ENCODE measurements around the gene NFYA. TPM values are rescaled to one million over a fixed set of nuclear protein-coding genes. Genes with fewer than 3 reads are reported as not detected.
"Not testable (repeated sequence)": the region's sequence is repeated elsewhere in the genome, so short reads cannot be mapped to it uniquely, and the experiment has no call there.

NFYA gene
- total RNA-seq, 1 donor from 2014 or later = 33.2 TPM

GRCh38 chr6:41115027-41115426, 42.3 kb downstream of the NFYA start:
- not testable (repeated sequence) for DNase-seq (ENCODE audit: low spot score)

- no peak for DNase-seq (ENCODE audit: low spot score)
These were observed 46.7 kb downstream of the NFYA start for GRCh38 chr6:41119508-41119907.

- DNase-seq (ENCODE audit: low spot score) = no peak
These were observed 47.3 kb downstream of the NFYA start for GRCh38 chr6:41120058-41120457.

DNA sequence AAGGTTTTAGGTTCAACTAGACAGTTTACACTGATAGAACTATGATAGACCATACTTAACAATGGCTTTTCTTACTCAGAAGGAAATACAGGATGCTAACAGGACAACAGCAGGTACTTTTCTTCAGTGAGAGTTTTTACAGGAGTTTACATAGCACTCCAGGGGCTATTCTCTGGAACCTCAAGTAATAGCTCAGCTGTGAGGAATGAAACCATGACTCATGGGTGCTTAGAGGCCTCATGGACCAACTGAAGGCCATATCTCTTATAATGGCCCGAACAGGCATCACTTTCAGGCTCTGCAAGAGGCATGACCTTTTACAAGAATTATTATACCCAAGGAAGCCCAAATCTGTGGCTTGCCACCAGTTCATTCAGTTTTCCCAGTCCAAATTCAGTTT, 49.6 kb downstream of the NFYA start:
- DNase-seq (ENCODE audit: low spot score) = no peak

DNA sequence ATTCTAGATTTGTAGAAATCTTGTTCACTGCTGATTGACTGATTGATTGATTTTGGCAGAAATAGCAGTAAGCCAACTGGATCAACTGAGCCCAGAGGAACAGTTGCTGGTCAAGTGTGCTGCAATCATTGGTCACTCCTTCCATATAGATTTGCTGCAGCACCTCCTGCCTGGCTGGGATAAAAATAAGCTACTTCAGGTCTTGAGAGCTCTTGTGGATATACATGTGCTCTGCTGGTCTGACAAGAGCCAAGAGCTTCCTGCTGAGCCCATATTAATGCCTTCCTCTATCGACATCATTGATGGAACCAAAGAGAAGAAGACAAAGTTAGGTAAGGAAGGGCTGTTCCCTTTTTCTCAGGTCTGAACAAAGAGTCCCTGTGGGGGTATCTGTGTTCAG, 50.1 kb downstream of the NFYA start:
- DNase-seq (ENCODE audit: low spot score) = no peak

DNA sequence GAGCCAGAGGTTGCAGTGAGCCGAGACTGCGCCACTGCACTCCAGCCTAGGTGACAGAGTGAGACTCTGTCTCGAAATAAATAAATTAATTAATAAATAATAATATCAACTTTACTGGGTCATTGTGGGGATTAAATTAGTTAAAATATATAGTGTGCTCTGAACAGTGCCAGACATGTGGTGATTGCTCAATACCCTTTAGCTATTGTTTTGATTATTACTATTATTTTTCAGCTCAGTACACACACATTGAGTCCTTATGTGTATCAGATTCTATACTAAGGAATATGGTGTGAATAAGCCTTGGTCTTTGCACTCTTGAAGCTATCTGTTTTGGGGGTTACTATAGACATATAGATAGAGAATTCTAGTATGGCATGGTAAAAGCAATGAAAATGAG, 52.5 kb downstream of the NFYA start:
- no peak for DNase-seq (ENCODE audit: low spot score)

DNA sequence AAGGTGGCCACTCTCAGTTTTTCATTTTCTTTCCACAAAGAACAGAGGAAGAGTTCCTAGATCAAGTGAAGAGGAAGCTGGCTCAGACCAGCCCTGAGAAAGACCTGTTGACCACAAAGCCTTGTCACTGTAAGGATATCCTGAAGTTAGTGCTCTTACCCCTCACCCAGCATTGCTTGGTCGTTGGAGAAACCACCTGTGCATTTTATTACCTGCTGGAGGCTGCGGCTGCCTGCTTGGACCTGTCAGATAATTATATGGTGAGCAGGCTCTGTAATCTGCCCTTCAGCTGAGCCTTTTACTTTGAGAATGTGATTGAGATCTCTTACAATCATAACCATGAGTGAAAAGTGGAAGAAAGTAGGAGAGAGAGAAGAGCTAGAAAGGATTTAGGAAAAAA, 59.5 kb downstream of the NFYA start:
- no peak for DNase-seq (ENCODE audit: low spot score)

DNA sequence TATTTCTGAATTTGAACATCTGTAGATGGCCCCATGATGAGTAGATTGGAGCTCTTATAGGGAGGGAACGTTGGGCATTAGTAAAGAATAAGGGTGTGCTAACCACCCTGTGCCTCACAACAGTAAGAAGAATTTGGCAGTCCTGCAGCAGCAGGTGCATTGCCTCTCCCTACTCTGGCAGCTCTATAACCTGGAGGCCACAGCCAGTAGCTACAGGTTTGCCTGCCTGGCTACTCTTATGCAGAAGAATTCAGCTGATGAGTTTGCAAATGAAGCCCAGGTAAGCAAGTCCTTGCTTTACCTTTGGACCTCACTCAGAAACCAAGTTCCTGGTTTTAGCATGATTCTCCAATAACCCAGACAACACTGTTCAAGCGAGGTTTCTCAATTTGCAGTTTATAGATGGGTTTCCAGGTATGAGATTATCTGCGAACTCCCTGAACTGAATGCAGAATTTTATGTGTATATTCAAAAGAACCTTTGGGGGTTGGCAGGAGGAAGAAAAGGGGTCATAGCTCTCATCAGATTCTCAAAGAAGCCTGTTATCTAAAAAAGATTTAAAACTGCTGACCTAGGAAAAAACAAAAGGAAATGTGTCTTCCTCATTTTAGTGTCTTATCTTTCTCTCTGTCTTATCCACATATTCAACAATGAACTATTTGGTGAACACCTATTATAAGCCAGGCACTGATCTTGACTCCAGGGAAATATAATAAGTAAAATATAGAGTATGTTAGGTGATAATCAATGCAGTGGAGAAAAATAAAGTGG, 62.5 kb downstream of the NFYA start:
- no peak for DNase-seq (ENCODE audit: low spot score)

GRCh38 chr6:41136911-41137310, 64.1 kb downstream of the NFYA start:
- no peak for DNase-seq (ENCODE audit: low spot score)

DNA sequence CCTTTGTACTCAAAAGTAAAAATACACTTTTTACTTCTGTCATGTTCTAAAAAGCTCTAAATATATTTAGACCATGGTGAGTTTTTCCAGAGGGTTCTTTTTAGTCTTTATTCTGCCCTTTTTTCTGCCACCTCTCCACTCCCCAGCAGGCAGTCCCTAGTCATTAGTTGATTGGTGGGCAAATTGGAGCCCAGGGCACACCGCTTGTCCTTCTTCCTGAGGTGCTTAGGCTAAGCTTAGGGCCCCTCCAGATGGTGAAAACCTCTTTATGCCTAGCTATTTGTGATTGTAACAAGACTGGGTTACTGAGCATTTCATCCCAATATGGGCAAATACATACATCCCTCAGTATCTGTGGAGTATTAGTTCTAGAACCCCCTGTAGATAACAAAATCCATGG, 75.1 kb downstream of the NFYA start:
- no peak for DNase-seq (ENCODE audit: low spot score)

Other genes with a start within 250 kb of the NFYA start
- gene UNC5CL, start 33.8 kb upstream of the NFYA start, total RNA-seq = 1.6 TPM
- gene TSPO2, start 30.5 kb upstream of the NFYA start, total RNA-seq = not detected
- gene APOBEC2, start 19.8 kb upstream of the NFYA start, total RNA-seq = 0.57 TPM
- 24.1 TPM for gene OARD1, start 618 bp upstream of the NFYA start, total RNA-seq
- 0.86 TPM for gene TREML1, start 81.4 kb downstream of the NFYA start, total RNA-seq
- 9.4 TPM for gene TREM2, start 90.1 kb downstream of the NFYA start, total RNA-seq
- 0.16 TPM for gene TREML2, start 128.2 kb downstream of the NFYA start, total RNA-seq
- not detected for gene TREML4, start 155.4 kb downstream of the NFYA start, total RNA-seq
- gene TREM1, start 213.7 kb downstream of the NFYA start, total RNA-seq = 2.2 TPM

Measured in ureter (tissue), 1 donor.